Tibial nerve (tissue), 4 donors: ENCODE measurements around the gene GPC5.

Source experiments
- CTCF ChIP-seq, 5 experiments: fragments of 200-600 bp in 3 of 5; fragments of 450-650 bp in 2 of 5; sonication (generic) in 3 of 5; IDR thresholded peaks; one replicate each; pipeline ENCODE4 v1.5.1; 2016 to 2019; ENCODE audit warnings: antibody characterized with exemption in 5 of 5, mild to moderate bottlenecking in 3 of 5, moderate library complexity in 2 of 5
- EP300 ChIP-seq, 2 donors: sonication (generic); formaldehyde crosslinking; IDR thresholded peaks; one replicate each; pipeline ENCODE4 v1.6.1; 2017; ENCODE audit warnings: antibody characterized with exemption in 2 of 2, mild to moderate bottlenecking in 1 of 2
- POLR2A ChIP-seq, 2 donors: fragments of 450-650 bp; IDR thresholded peaks; one replicate each; pipeline ENCODE4 v1.6.1; 2017; ENCODE audit warnings: antibody characterized with exemption in 2 of 2, mild to moderate bottlenecking in 2 of 2, moderate library complexity in 2 of 2

- TF ChIP-seq EP300 (IDR thresholded peaks at IDR 0.05) (no peak), CTCF (IDR thresholded peaks at IDR 0.05) (no peak), POLR2A (IDR thresholded peaks at IDR 0.05) (no peak)
These were observed 345.9 kb downstream of the GPC5 start for GRCh38 chr13:91744284-91744683.
